ENCODE results near the gene COX17.

Gene COX17

DNA sequence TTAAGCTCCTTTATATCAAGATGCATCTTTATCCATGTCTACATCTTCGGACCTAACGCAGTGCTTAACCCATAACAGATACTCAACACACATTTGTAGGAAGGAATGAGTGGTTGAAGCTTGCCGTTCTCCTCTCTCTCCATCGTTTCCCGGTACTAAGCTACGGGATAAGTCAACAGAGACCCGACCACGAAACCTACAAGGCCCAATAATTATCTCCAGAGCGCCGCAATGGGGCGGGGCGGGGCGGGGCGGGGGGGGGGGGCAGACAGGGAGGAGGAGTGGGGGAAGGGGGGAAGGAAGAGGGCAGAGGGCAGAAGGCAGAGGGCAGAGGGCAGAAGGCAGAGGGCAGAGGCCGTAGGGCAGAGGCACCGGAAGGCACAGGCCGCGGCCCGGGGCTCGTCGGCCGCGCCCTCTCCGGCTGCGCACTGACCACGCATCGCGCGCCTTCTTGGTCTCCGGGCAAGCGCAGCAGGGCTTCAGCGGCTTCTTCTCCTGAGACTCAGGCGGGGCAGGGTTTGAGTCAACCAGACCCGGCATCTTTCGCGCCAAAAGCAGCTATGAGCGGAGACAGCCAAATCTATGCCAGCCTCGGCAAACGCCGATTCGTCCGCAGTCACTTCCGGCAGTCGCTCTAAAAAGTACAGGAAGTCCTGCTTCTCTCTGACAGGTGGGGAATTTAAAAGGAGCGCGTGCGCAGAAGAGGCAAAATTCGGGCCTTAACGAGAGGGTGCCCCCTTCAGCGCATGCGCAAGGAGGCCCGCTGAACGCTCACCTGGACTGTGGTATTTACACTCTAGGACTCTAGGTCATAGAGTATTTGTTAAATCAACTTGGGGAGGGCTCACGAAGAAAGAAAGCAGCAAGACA, at the start of gene COX17:
Gene COX17 (minus strand): TSS at position 636 of the 870 bp plus-strand sequence. CDS start 96 bp downstream, at position 540.
- peak; percentile 93 for DNase-seq
- TF ChIP-seq, protein P1, sequence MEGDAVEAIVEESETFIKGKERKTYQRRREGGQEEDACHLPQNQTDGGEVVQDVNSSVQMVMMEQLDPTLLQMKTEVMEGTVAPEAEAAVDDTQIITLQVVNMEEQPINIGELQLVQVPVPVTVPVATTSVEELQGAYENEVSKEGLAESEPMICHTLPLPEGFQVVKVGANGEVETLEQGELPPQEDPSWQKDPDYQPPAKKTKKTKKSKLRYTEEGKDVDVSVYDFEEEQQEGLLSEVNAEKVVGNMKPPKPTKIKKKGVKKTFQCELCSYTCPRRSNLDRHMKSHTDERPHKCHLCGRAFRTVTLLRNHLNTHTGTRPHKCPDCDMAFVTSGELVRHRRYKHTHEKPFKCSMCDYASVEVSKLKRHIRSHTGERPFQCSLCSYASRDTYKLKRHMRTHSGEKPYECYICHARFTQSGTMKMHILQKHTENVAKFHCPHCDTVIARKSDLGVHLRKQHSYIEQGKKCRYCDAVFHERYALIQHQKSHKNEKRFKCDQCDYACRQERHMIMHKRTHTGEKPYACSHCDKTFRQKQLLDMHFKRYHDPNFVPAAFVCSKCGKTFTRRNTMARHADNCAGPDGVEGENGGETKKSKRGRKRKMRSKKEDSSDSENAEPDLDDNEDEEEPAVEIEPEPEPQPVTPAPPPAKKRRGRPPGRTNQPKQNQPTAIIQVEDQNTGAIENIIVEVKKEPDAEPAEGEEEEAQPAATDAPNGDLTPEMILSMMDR (IDR thresholded peaks at IDR 0.05; ENCODE audit: low read depth, low read length, missing control alignments): no peak
- in situ Hi-C loops (cut with HindIII; ENCODE audit: low pct_ligation_motif_present, low sequenced_read_pairs): no loop called here
- Histone ChIP-seq H3K27me3 (replicated peaks) (no peaks in the 10 kb centered on the region), H3K36me3 (replicated peaks) (peaks cover 7% of the 10 kb centered on the region), H3K4me3 (ENCODE audit: low read depth, low read length) (peak within 1 kb of the TSS; percentile 75), H3K27ac (peak within 1 kb of the TSS; percentile 47)

GRCh38 chr3:119726909-119727308, 49.7 kb upstream of the COX17 start:
- Histone ChIP-seq H3K4me3 (ENCODE audit: low read depth, low read length) (no peak overlapping the region), H3K27me3 (replicated peaks) (no peaks in the 10 kb centered on the region), H3K27ac (no peak overlapping the region), H3K36me3 (replicated peaks) (no peaks in the 10 kb centered on the region)
- TF ChIP-seq, protein P1 (IDR thresholded peaks at IDR 0.05; ENCODE audit: low read depth, low read length, missing control alignments): no peak
- DNase-seq: no peak
- in situ Hi-C loops (cut with HindIII; ENCODE audit: low pct_ligation_motif_present, low sequenced_read_pairs): no loop called here

DNA sequence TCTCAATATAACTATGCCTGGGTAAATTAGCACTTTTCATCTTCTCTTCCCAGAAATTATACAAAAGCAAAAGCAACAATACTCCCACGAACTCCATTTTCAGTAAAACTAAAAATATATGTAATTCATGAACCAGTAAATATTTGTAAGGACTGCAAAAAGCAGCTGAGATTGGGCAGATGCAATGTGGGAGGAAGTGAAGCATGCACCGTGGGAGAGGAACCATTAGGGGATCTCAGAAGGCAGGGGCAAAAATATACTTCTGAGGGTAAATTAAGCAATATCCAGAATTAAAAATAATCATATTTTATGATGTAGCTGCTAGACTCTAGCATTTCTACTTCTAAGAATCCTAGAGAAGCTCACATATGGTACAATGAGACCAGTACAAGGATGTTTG, 45.8 kb upstream of the COX17 start:
- in situ Hi-C loops (cut with HindIII; ENCODE audit: low pct_ligation_motif_present, low sequenced_read_pairs): no loop called here
- Histone ChIP-seq H3K27me3 (replicated peaks) (no peaks in the 10 kb centered on the region), H3K4me3 (ENCODE audit: low read depth, low read length) (no peak overlapping the region), H3K36me3 (replicated peaks) (no peaks in the 10 kb centered on the region), H3K27ac (no peak overlapping the region)
- TF ChIP-seq, protein P1 (IDR thresholded peaks at IDR 0.05; ENCODE audit: low read depth, low read length, missing control alignments): no peak
- DNase-seq: no peak

- TF ChIP-seq, protein P1 (IDR thresholded peaks at IDR 0.05; ENCODE audit: low read depth, low read length, missing control alignments): no peak
- H3K27me3 ChIP-seq (replicated peaks): no peaks in the 10 kb centered on the region
- in situ Hi-C loops (cut with HindIII; ENCODE audit: low pct_ligation_motif_present, low sequenced_read_pairs): no loop called here
- no peak overlapping the region for H3K27ac ChIP-seq
- H3K36me3 ChIP-seq (replicated peaks): no peaks in the 10 kb centered on the region
- no peak overlapping the region for H3K4me3 ChIP-seq (ENCODE audit: low read depth, low read length)
- no peak for DNase-seq
These were observed 40.3 kb upstream of the COX17 start for GRCh38 chr3:119717520-119717919.

DNA sequence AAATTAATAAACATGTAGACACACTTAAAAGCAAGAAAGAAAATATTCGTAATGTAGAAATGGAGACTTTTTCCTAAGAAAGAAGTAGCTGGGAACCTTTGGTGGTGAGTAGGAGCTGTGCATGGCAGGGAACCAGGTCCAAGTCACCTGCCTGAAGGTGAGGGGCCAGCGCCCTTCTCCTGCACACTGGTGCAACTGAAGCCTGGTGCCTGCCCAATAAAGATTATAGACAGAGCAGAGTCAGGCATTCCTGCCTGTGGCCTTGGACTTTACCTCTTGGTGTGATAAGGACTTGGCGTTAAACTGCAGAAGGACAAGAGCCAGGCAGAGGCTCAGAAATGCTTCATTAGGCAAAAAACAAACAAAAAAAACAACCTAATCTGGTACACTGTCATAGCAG, 39.8 kb upstream of the COX17 start:
- Histone ChIP-seq H3K36me3 (replicated peaks) (no peaks in the 10 kb centered on the region), H3K27me3 (replicated peaks) (no peaks in the 10 kb centered on the region), H3K4me3 (ENCODE audit: low read depth, low read length) (no peak overlapping the region), H3K27ac (no peak overlapping the region)
- TF ChIP-seq, protein P1 (IDR thresholded peaks at IDR 0.05; ENCODE audit: low read depth, low read length, missing control alignments): no peak
- in situ Hi-C loops (cut with HindIII; ENCODE audit: low pct_ligation_motif_present, low sequenced_read_pairs): no loop called here
- no peak for DNase-seq
